Lung (tissue), 16 donors: Measurements from ENCODE around the gene WBP4. TPM values are rescaled to one million over a fixed set of nuclear protein-coding genes. Genes with fewer than 3 reads are reported as not detected.

Experiments used
- ATAC-seq: fragments of 200-7000 bp; cut with Tn5 transposase; one replicate; pipeline ENCODE4 v1.9.1; 2020; ENCODE audit warnings: moderate number of reproducible peaks; ENCODE audit not compliant: insufficient read depth, low FRiP score
- DNase-seq, 3 donors: peaks; one replicate each; pipeline ENCODE4 v3.0.0-alpha.2; 2013 to 2017
- H3K27ac ChIP-seq, 2 donors: one replicate each; pipeline ENCODE4 v1.5.1; 2013; ENCODE audit warnings: mild to moderate bottlenecking in 2 of 2, moderate library complexity in 2 of 2, control low read depth in 1 of 2, inconsistent platforms in 1 of 2, low read depth in 1 of 2, low read length in 1 of 2
- H3K27me3 ChIP-seq, 3 donors: one replicate each; pipeline ENCODE4 v1.5.1; 2013; ENCODE audit warnings: low read length in 2 of 3; ENCODE audit not compliant: control insufficient read depth in 3 of 3, insufficient read depth in 3 of 3
- H3K36me3 ChIP-seq, 4 donors: one replicate each; pipeline ENCODE4 v1.5.1; 2013; ENCODE audit warnings: low read length in 4 of 4, mild to moderate bottlenecking in 1 of 4, moderate library complexity in 1 of 4; ENCODE audit not compliant: control insufficient read depth in 4 of 4, insufficient read depth in 4 of 4
- H3K4me1 ChIP-seq, 5 donors: one replicate each; pipeline ENCODE4 v1.5.1; 2013; ENCODE audit warnings: low read length in 5 of 5, mild to moderate bottlenecking in 2 of 5, moderate library complexity in 1 of 5; ENCODE audit not compliant: control insufficient read depth in 5 of 5, insufficient read depth in 5 of 5
- H3K4me3 ChIP-seq: one replicate; pipeline ENCODE4 v1.5.1; 2013; ENCODE audit warnings: mild to moderate bottlenecking, control low read depth, moderate library complexity
- H3K9ac ChIP-seq, 2 donors: one replicate each; pipeline ENCODE4 v1.5.1; 2013; ENCODE audit warnings: low read length in 2 of 2, control low read depth in 1 of 2; ENCODE audit not compliant: insufficient read depth in 1 of 2
- H3K9me3 ChIP-seq, 4 donors: one replicate each; pipeline ENCODE4 v1.5.1; 2013; ENCODE audit warnings: low read length in 3 of 4, mild to moderate bottlenecking in 1 of 4, moderate library complexity in 1 of 4; ENCODE audit not compliant: control insufficient read depth in 4 of 4, insufficient read depth in 3 of 4
- WGBS, 2 donors: extraction: QIAGEN DNeasy Blood & Tissue Kit; methylation state at CpG; one replicate each; pipeline ENCODE4 v1.1.7; 2013; 5-methylcytosine and 5-hydroxymethylcytosine counted together
- long read RNA-seq, 5 donors: transcript quantifications; one replicate each; lab custom pipeline, GENCODE V29; 2026
- polyA plus RNA-seq, 2 donors: library from polyadenylated mRNA; stranded (reverse); fragments of 200-250 nt; gene quantifications; one replicate each; pipeline ENCODE4 v1.2.1, GENCODE V29; 2013
- total RNA-seq, 2 donors: library from RNA; depleted of rRNA in 1 of 2; stranded (reverse); fragments of >200 nt in 1 of 2; gene quantifications; one replicate each; pipeline ENCODE4 v1.2.1, GENCODE V29; 2014 to 2021
- TF ChIP-seq, protein P1 (sequence below): IDR thresholded peaks from 2 replicates; pipeline ENCODE4 v1.5.1; 2012; ENCODE audit warnings: mild to moderate bottlenecking; ENCODE audit errors: control extremely low read depth, extremely low read depth
- donor health status: control.
- donor health status: control.
- donor health status: Bipolar disorder and iron deficiency.
- donor health status: healthy.
- donor health status: DM: yes; HTN: yes; CAD: no.

The WBP4 gene, protein sequence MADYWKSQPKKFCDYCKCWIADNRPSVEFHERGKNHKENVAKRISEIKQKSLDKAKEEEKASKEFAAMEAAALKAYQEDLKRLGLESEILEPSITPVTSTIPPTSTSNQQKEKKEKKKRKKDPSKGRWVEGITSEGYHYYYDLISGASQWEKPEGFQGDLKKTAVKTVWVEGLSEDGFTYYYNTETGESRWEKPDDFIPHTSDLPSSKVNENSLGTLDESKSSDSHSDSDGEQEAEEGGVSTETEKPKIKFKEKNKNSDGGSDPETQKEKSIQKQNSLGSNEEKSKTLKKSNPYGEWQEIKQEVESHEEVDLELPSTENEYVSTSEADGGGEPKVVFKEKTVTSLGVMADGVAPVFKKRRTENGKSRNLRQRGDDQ
- total RNA-seq (10 to 100 TPM in 1 of 2 donors, 1 to 10 TPM in 1; 8.1 to 10.7 TPM), polyA plus RNA-seq (10 to 100 TPM in 1 of 2 donors, 1 to 10 TPM in 1; 7.9 to 12.4 TPM)
- long read RNA-seq, donor 1, partial matches to known transcripts, result 20 of 22 reads
- long read RNA-seq, donor 1, other reads (novel, unspliced or antisense), result 0 of 22 reads
- long read RNA-seq, donor 2, partial matches to known transcripts, result 0 of 1 reads
- long read RNA-seq, donor 2, other reads (novel, unspliced or antisense), result 0 of 1 reads
- long read RNA-seq, donor 3, partial matches to known transcripts, result 0 of 1 reads
- long read RNA-seq, donor 3, other reads (novel, unspliced or antisense), result 0 of 1 reads
- long read RNA-seq, donor 4, partial matches to known transcripts, result 0 of 1 reads
- long read RNA-seq, donor 4, other reads (novel, unspliced or antisense), result 0 of 1 reads
- long read RNA-seq, donor 5, partial matches to known transcripts, result 18 of 21 reads
- long read RNA-seq, donor 5, other reads (novel, unspliced or antisense), result 0 of 21 reads

DNA sequence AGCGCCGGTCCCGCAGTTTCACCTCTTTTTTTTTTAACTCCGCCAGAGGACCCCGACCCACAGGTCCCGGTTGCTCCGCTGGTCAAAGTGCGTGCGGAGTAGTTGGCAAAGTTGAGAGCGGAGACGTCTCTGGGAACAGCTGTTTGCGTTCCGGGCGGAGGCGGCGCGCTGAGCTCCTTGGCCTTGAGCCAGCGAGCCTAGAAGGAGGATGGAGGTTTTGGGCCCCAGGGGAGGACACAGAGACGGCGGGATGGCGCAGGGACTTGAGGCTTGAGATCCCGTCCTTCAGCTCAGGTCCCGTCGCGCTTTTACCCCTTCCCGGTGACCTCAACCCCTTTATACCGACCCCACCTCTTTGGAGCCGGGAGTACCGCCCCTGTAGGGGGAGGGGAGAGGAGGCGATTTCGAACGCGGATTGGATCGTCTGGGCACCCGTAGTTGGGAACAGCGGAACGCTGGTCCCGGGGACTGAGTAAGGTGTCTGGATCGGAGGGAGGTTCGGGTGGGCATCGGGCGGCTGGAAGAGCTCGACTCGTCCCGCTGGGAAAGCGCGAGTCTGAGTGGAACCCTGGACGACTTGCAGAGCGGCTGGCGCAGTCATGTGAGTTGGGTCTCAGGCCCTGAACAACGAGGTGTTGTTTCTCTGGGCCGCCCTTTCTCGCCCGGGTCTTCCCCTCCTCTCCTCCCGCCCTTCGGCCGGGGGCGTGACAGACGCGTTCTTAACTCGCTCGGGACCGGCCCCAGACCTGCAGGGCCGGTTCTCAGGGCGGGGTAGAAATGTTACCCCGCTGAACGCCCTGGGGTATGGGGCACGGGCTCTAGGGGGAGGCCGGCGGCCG is at the start of gene WBP4:
WBP4 (plus strand) TSS at position 435 of the 839 bp plus-strand sequence; CDS start at position 600, 165 bp downstream.
- Histone ChIP-seq H3K9me3 (no peaks in the 10 kb centered on the region), H3K4me3 (peak within 1 kb of the TSS; percentile 87), H3K27ac (peak within 1 kb of the TSS; percentile 98), H3K36me3 (peaks cover 0 to 27% (median 4%) of the 10 kb centered on the region in 4 donors), H3K4me1 (peaks cover 5 to 21% (median 11%) of the 10 kb centered on the region in 5 donors), H3K9ac (peak within 1 kb of the TSS; percentile 94 to 97), H3K27me3 (no peaks in the 10 kb centered on the region)
- ATAC-seq, result peak; percentile 86
- TF ChIP-seq, protein P1, sequence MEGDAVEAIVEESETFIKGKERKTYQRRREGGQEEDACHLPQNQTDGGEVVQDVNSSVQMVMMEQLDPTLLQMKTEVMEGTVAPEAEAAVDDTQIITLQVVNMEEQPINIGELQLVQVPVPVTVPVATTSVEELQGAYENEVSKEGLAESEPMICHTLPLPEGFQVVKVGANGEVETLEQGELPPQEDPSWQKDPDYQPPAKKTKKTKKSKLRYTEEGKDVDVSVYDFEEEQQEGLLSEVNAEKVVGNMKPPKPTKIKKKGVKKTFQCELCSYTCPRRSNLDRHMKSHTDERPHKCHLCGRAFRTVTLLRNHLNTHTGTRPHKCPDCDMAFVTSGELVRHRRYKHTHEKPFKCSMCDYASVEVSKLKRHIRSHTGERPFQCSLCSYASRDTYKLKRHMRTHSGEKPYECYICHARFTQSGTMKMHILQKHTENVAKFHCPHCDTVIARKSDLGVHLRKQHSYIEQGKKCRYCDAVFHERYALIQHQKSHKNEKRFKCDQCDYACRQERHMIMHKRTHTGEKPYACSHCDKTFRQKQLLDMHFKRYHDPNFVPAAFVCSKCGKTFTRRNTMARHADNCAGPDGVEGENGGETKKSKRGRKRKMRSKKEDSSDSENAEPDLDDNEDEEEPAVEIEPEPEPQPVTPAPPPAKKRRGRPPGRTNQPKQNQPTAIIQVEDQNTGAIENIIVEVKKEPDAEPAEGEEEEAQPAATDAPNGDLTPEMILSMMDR, result no peak
- peak; percentile 97 to 99 (median 97) for DNase-seq
- WGBS, 2 donors, result 0 to 1% methylated on average over 69 to 71 of the region's 71 CpGs

DNA sequence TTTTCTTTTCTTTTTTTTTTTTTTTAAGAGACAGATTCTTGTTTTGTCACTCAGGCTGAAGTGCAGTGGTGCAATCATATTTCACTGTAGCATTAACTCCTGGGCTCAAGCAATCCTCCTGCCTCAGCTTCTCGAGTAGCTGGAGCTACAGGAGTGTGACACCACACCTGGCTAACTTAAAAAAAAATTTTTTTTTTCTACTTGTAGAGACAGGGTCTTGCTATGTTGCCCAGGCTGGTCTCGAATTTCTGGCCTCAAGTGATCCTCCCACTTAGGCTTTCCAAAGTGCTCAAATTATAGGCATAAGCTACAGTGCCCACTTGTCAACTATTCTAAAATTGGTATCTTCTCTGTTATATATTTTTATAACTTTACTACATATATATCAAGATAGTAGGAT is 48.8 kb upstream of the WBP4 start:
- 53 to 82% methylated on average over 2 of the region's 2 CpGs for WGBS, 2 donors
- peaks cover 0 to 7% (median 2%) of the 10 kb centered on the region in 4 donors for H3K36me3 ChIP-seq
- TF ChIP-seq, protein P1, result no peak
- DNase-seq (no peak), ATAC-seq (no peak)
- no peaks in the 10 kb centered on the region for H3K9me3 ChIP-seq
- no peak overlapping the region for H3K4me3 ChIP-seq
- H3K9ac ChIP-seq, result no peak overlapping the region
- peaks cover 0 to 9% (median 0%) of the 10 kb centered on the region in 5 donors for H3K4me1 ChIP-seq
- no peak overlapping the region for H3K27ac ChIP-seq
- no peaks in the 10 kb centered on the region for H3K27me3 ChIP-seq

GRCh38 chr13:41013835-41014234 is 47.5 kb upstream of the WBP4 start:
- Histone ChIP-seq H3K4me1 (peaks cover 0 to 9% (median 0%) of the 10 kb centered on the region in 5 donors), H3K9me3 (no peaks in the 10 kb centered on the region), H3K36me3 (peaks cover 0 to 7% (median 2%) of the 10 kb centered on the region in 4 donors), H3K27ac (no peak overlapping the region), H3K4me3 (no peak overlapping the region), H3K9ac (no peak overlapping the region), H3K27me3 (no peaks in the 10 kb centered on the region)
- ATAC-seq (no peak), DNase-seq (no peak)
- TF ChIP-seq, protein P1, result no peak
- WGBS, 2 donors, result 56 to 76% methylated on average over 2 of the region's 2 CpGs
